Panc1 (cell line): ENCODE measurements around the gene PPP1R15B. TPM values are rescaled to one million over a fixed set of nuclear protein-coding genes. Genes with fewer than 3 reads are reported as not detected.

Experiments used
- ATAC-seq: fragments of 200-7000 bp; cut with Tn5 transposase; 2 replicates; pipeline ENCODE4 v1.9.1; 2020; ENCODE audit warnings: mild to moderate bottlenecking, moderate library complexity
- BruUV-seq: library from RNA; stranded (reverse); fragments of 400-500 nt; replicated peaks from 2 replicates; lab custom pipeline; 2021; lab: Mats Ljungman, UMichigan
- CTCF ChIA-PET: fragments of 300-600 bp; sonication (Branson Sonifier 250); formaldehyde crosslinking; loops from one replicate; lab custom pipeline; 2022; ENCODE audit warnings: antibody characterized with exemption; lab: Charles Lee
- POLR2A ChIA-PET: fragments of 300-600 bp; sonication (Branson Sonifier 250); formaldehyde crosslinking; loops from one replicate; lab custom pipeline; 2022; ENCODE audit warnings: antibody characterized with exemption; lab: Charles Lee
- DNase-seq: peaks from one replicate; pipeline ENCODE4 v3.0.0-alpha.2; 2010; ENCODE audit warnings: low read depth, low spot score
- H3K27ac ChIP-seq: 2 replicates; pipeline ENCODE4 v1.5.1; 2011; ENCODE audit warnings: mild to moderate bottlenecking, low read length, inconsistent platforms
- H3K27me3 ChIP-seq: fragments of 200-500 bp; sonication (Bioruptor generic); 2 replicates; pipeline ENCODE4 v1.6.0; 2014; ENCODE audit warnings: low read length, inconsistent platforms; ENCODE audit not compliant: control insufficient read depth, insufficient read depth
- H3K36me3 ChIP-seq: fragments of 200-500 bp; sonication (Bioruptor generic); 2 replicates; pipeline ENCODE4 v1.5.1; 2014; ENCODE audit warnings: inconsistent platforms, mild to moderate bottlenecking, low read length, moderate library complexity; ENCODE audit not compliant: control insufficient read depth, insufficient read depth
- H3K4me1 ChIP-seq: 2 replicates; pipeline ENCODE4 v1.5.1; 2011; ENCODE audit warnings: inconsistent platforms, mild to moderate bottlenecking, low read length, moderate library complexity; ENCODE audit not compliant: control insufficient read depth, insufficient read depth
- H3K4me3 ChIP-seq, 2 experiments: 2 replicates each; pipeline ENCODE4 v1.5.1; 2011 to 2012; ENCODE audit warnings: low read depth in 2 of 2, low read length in 2 of 2, mild to moderate bottlenecking in 2 of 2, inconsistent platforms in 1 of 2, moderate library complexity in 1 of 2
- H3K9me3 ChIP-seq: fragments of 200-500 bp; sonication (Bioruptor generic); 2 replicates; pipeline ENCODE4 v1.5.1; 2014; ENCODE audit warnings: low read depth, mild to moderate bottlenecking, inconsistent platforms, low read length, moderate library complexity; ENCODE audit not compliant: control insufficient read depth, insufficient read depth
- POLR2AphosphoS5 ChIP-seq: IDR thresholded peaks from 2 replicates; pipeline ENCODE4 v1.6.1; 2012; ENCODE audit warnings: mild to moderate bottlenecking, low read depth, low read length, moderate library complexity
- SIN3A ChIP-seq: IDR thresholded peaks from 2 replicates; pipeline ENCODE4 v1.6.1; 2012; ENCODE audit warnings: low read depth, mild to moderate bottlenecking, low read length, moderate library complexity, borderline replicate concordance; ENCODE audit not compliant: insufficient read depth
- TCF7L2 ChIP-seq: IDR thresholded peaks from 2 replicates; pipeline ENCODE4 v1.6.1; 2011; ENCODE audit warnings: mild to moderate bottlenecking, low read depth, low read length, inconsistent platforms
- in situ Hi-C: cut with HindIII; loops from 2 replicates; pipeline ENCODE4 v1.10.0; 2016; ENCODE audit warnings: low sequenced_read_pairs, low pct_unique_long_range_greater_than_20kb
- intact Hi-C: fragments of 100-400 bp; cut with micrococcal nuclease; formaldehyde crosslinking; loops from one replicate; pipeline ENCODE4 v1.10.0; 2022; ENCODE audit not compliant: unreplicated experiment
- total RNA-seq: library from RNA; stranded (reverse); gene quantifications from one replicate; pipeline ENCODE4 v1.2.1, GENCODE V29; 2021; ENCODE audit not compliant: unreplicated experiment
- TF ChIP-seq, protein P1 (sequence below), 2 experiments: IDR thresholded peaks; 2 replicates each; pipeline ENCODE4 v1.6.1; 2011 to 2012; ENCODE audit warnings: low read depth in 2 of 2, control low read depth in 1 of 2, low read length in 1 of 2, mild to moderate bottlenecking in 1 of 2, moderate library complexity in 1 of 2; ENCODE audit not compliant: insufficient read depth in 1 of 2
- TF ChIP-seq, protein P2 (sequence below): fragments of 450-650 bp; IDR thresholded peaks from 2 replicates; pipeline ENCODE4 v1.5.1; 2017; ENCODE audit warnings: mild to moderate bottlenecking

The PPP1R15B gene
- total RNA-seq, 1 experiment from 2014 or later, result 51.1 TPM

DNA sequence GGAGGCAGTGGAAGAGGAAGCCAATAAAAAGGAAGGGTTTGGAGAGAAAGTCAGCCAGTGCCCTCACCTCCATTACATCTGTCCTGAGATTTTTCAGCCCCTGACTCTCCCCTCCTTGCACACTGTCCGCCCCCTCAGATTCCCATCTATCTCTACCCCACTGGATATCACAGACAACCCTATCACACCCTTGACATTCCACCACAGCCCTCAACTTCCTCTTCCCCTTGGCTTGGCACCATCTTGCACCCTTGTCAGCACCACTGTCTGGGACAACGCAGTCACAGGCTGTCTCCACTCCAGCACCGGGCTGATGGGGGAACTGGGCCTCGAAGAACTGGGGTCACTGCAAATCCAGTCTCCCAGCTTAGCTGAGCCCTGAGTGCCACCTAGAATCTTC is 37.7 kb downstream of the PPP1R15B start:
- no peaks in the 10 kb centered on the region for H3K9me3 ChIP-seq
- no peak overlapping the region for H3K4me3 ChIP-seq
- no TSS peak for BruUV-seq
- H3K27ac ChIP-seq, result no peak overlapping the region
- in situ Hi-C loops (no loop called here), intact Hi-C loops (no loop called here)
- no peak for ATAC-seq
- peaks cover 4% of the 10 kb centered on the region for H3K4me1 ChIP-seq
- POLR2A ChIA-PET, result interaction anchor here (0.6 kb wide), 1 partner anchor 276 kb away, joined by 3 read pairs; no protein-coding TSS in a partner anchor
- no peak for DNase-seq
- peaks cover 8% of the 10 kb centered on the region for H3K27me3 ChIP-seq
- H3K36me3 ChIP-seq, result no peaks in the 10 kb centered on the region
- CTCF ChIA-PET, result no interaction called here
- TF ChIP-seq, protein P1, sequence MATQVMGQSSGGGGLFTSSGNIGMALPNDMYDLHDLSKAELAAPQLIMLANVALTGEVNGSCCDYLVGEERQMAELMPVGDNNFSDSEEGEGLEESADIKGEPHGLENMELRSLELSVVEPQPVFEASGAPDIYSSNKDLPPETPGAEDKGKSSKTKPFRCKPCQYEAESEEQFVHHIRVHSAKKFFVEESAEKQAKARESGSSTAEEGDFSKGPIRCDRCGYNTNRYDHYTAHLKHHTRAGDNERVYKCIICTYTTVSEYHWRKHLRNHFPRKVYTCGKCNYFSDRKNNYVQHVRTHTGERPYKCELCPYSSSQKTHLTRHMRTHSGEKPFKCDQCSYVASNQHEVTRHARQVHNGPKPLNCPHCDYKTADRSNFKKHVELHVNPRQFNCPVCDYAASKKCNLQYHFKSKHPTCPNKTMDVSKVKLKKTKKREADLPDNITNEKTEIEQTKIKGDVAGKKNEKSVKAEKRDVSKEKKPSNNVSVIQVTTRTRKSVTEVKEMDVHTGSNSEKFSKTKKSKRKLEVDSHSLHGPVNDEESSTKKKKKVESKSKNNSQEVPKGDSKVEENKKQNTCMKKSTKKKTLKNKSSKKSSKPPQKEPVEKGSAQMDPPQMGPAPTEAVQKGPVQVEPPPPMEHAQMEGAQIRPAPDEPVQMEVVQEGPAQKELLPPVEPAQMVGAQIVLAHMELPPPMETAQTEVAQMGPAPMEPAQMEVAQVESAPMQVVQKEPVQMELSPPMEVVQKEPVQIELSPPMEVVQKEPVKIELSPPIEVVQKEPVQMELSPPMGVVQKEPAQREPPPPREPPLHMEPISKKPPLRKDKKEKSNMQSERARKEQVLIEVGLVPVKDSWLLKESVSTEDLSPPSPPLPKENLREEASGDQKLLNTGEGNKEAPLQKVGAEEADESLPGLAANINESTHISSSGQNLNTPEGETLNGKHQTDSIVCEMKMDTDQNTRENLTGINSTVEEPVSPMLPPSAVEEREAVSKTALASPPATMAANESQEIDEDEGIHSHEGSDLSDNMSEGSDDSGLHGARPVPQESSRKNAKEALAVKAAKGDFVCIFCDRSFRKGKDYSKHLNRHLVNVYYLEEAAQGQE (IDR thresholded peaks at IDR 0.05; ENCODE audit: insufficient read depth in 1 of 2, low read depth in 2 of 2, low read length in 1 of 2), result no peak
- no peak for TF ChIP-seq POLR2AphosphoS5
- TF ChIP-seq, protein P2, sequence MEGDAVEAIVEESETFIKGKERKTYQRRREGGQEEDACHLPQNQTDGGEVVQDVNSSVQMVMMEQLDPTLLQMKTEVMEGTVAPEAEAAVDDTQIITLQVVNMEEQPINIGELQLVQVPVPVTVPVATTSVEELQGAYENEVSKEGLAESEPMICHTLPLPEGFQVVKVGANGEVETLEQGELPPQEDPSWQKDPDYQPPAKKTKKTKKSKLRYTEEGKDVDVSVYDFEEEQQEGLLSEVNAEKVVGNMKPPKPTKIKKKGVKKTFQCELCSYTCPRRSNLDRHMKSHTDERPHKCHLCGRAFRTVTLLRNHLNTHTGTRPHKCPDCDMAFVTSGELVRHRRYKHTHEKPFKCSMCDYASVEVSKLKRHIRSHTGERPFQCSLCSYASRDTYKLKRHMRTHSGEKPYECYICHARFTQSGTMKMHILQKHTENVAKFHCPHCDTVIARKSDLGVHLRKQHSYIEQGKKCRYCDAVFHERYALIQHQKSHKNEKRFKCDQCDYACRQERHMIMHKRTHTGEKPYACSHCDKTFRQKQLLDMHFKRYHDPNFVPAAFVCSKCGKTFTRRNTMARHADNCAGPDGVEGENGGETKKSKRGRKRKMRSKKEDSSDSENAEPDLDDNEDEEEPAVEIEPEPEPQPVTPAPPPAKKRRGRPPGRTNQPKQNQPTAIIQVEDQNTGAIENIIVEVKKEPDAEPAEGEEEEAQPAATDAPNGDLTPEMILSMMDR, result no peak
- TF ChIP-seq TCF7L2, result no peak
- TF ChIP-seq SIN3A, result no peak

DNA sequence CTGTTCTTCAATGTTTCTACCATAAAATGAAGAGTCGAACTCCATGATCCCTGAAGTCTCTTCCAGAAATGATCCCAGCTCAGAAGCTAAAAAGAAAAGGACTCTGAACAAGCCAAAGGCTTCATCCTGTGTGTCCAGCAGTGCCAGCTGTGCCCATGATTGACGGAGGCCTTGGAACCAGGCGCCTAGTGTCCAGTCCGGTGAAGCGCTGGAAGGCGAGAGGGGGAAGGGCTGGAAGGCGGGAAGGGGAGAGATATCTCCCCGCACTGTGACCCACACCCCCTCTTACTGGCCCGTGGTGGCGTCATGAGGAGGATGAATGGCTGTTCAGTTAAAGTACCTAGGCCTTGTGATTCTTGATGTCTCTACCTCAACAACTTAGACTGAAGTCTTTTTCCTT is 41.4 kb downstream of the PPP1R15B start:
- no peaks in the 10 kb centered on the region for H3K36me3 ChIP-seq
- H3K4me1 ChIP-seq, result no peaks in the 10 kb centered on the region
- TF ChIP-seq POLR2AphosphoS5 (no peak), SIN3A (no peak), TCF7L2 (no peak)
- TF ChIP-seq, protein P1 (IDR thresholded peaks at IDR 0.05; ENCODE audit: insufficient read depth in 1 of 2, low read depth in 2 of 2, low read length in 1 of 2), result no peak
- TF ChIP-seq, protein P2, result no peak
- no peaks in the 10 kb centered on the region for H3K9me3 ChIP-seq
- ChIA-PET POLR2A (no interaction called here), CTCF (no interaction called here)
- H3K27me3 ChIP-seq, result no peaks in the 10 kb centered on the region
- no TSS peak for BruUV-seq
- intact Hi-C loops, result no loop called here
- H3K27ac ChIP-seq, result no peak overlapping the region
- DNase-seq, result no peak
- in situ Hi-C loops, result no loop called here
- no peak overlapping the region for H3K4me3 ChIP-seq
- no peak for ATAC-seq
